Ishikawa (cell line): ENCODE data around the gene EPHB1.

Experiments used
- EGR1 ChIP-seq: IDR thresholded peaks from 2 replicates; pipeline ENCODE4 v1.6.1; 2012
- TAF1 ChIP-seq: IDR thresholded peaks from 2 replicates; pipeline ENCODE4 v1.6.1; 2012; ENCODE audit warnings: low read depth, mild to moderate bottlenecking
- TF ChIP-seq, protein P1 (sequence below): IDR thresholded peaks from 2 replicates; pipeline ENCODE4 v1.6.1; 2012

DNA sequence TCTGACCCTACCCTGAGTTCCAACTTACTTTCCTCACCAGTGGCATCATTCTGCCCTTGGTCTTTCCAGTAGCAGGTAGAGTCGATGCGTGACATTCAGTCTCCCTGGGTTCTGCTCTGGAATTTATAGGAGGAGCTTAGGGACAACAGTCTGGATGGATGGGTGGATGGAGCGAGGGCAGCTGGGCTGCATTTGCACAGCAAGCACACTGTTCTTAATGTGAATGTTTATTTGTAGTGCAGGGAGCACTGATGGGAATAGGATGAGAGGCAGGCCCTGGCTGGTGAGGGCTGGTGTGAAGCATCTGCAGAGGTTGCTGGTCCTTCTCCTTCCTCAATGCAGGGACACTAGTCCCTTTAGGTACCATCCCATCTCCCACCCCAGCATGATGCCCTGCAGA is 176.2 kb downstream of the EPHB1 start:
- TF ChIP-seq, protein P1, sequence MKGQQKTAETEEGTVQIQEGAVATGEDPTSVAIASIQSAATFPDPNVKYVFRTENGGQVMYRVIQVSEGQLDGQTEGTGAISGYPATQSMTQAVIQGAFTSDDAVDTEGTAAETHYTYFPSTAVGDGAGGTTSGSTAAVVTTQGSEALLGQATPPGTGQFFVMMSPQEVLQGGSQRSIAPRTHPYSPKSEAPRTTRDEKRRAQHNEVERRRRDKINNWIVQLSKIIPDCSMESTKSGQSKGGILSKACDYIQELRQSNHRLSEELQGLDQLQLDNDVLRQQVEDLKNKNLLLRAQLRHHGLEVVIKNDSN: no peak
- no peak for TF ChIP-seq TAF1
- no peak for TF ChIP-seq EGR1
